ENCODE results near the gene COL4A5. TPM values are rescaled to one million over a fixed set of nuclear protein-coding genes. Genes with fewer than 3 reads are reported as not detected.
A peak's percentile ranks its signal among the peaks of the same experiment; 100 is the strongest.

Gene COL4A5
- polyA plus RNA-seq, 1 donor: 43.1 TPM

DNA sequence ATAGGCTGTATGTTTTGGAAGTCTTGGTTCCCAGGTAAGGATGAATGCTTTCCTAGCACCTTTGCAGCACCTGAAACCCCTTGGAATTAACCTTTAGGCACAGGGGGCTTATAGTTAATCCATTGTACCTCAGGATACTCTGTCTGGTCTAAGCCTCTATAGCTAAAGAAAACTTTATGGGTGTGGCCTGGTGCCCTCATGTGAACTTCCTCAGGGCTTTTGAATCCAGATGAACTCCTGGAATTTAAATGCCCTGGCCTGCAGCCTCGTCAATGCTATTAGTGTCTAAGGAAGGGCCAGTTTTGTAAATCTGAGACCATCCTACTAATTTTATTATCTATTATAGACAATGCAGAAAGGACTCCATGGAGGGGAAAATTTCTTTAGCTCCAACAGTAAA, 262.9 kb downstream of the COL4A5 start:
- Histone ChIP-seq H3K4me1 (ENCODE audit: control insufficient read depth, insufficient read depth, low read length) (no peaks in the 10 kb centered on the region), H3K27ac (ENCODE audit: low read length) (no peak overlapping the region), H3K4me3 (ENCODE audit: low read length) (no peak overlapping the region), H3K9me3 (ENCODE audit: control insufficient read depth, low read depth, low read length) (no peaks in the 10 kb centered on the region), H3K36me3 (ENCODE audit: control insufficient read depth, insufficient read depth, low read length) (no peaks in the 10 kb centered on the region), H3K27me3 (ENCODE audit: control insufficient read depth, insufficient read depth, low read length) (no peaks in the 10 kb centered on the region)
- DNase-seq: no peak
- no CpG with 5 or more reads among the region's 1 CpG for WGBS (ENCODE audit: insufficient coverage, low lambda C conversion rate)

DNA sequence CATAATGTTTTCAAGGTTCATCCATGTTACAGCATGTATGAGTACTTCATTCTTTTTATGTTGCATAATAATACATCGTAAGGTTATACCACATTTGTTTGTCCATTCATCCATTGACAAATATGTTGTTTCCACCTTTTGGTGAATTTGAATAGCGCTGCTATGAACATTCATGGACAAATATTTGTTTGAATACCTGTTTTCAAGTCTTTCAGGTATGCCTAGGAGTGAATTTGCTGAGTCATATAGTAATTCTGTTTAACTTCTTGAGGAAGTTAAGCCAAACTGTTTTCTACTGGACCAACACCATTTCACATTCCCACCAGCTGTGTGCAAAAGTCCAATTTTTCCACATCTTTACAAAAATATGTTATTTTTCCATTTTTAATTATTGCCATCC, 265.2 kb downstream of the COL4A5 start:
- H3K4me3 ChIP-seq (ENCODE audit: low read length): no peak overlapping the region
- H3K4me1 ChIP-seq (ENCODE audit: control insufficient read depth, insufficient read depth, low read length): no peaks in the 10 kb centered on the region
- no peak for DNase-seq
- no peak overlapping the region for H3K27ac ChIP-seq (ENCODE audit: low read length)
- no peaks in the 10 kb centered on the region for H3K36me3 ChIP-seq (ENCODE audit: control insufficient read depth, insufficient read depth, low read length)
- H3K9me3 ChIP-seq (ENCODE audit: control insufficient read depth, low read depth, low read length): no peaks in the 10 kb centered on the region
- H3K27me3 ChIP-seq (ENCODE audit: control insufficient read depth, insufficient read depth, low read length): no peaks in the 10 kb centered on the region
- no CpG with 5 or more reads among the region's 2 CpGs for WGBS (ENCODE audit: insufficient coverage, low lambda C conversion rate)

DNA sequence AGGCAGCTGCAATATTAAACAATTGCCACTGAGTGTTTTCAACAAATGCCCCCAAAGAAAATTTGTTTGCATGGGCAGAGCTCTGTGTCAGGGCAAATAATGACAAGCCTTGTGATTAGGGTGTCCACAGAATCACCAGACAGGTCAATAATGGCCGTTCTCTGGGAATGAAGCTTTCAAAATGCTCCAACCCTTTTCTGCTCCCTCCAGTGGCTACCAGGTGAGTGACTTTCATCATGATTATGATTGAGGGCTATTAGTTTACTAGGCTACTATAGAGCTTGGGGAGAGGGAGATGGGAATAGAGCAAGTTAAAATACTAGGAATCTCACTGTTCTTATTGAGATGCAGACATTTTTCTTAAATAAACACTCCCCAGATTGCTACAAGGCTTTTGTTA, 273.2 kb downstream of the COL4A5 start:
- no peak overlapping the region for H3K4me3 ChIP-seq (ENCODE audit: low read length)
- H3K27me3 ChIP-seq (ENCODE audit: control insufficient read depth, insufficient read depth, low read length): no peaks in the 10 kb centered on the region
- no peaks in the 10 kb centered on the region for H3K36me3 ChIP-seq (ENCODE audit: control insufficient read depth, insufficient read depth, low read length)
- no CpG with 5 or more reads among the region's 1 CpG for WGBS (ENCODE audit: insufficient coverage, low lambda C conversion rate)
- no peak overlapping the region for H3K27ac ChIP-seq (ENCODE audit: low read length)
- DNase-seq: no peak
- no peaks in the 10 kb centered on the region for H3K9me3 ChIP-seq (ENCODE audit: control insufficient read depth, low read depth, low read length)
- no peaks in the 10 kb centered on the region for H3K4me1 ChIP-seq (ENCODE audit: control insufficient read depth, insufficient read depth, low read length)

DNA sequence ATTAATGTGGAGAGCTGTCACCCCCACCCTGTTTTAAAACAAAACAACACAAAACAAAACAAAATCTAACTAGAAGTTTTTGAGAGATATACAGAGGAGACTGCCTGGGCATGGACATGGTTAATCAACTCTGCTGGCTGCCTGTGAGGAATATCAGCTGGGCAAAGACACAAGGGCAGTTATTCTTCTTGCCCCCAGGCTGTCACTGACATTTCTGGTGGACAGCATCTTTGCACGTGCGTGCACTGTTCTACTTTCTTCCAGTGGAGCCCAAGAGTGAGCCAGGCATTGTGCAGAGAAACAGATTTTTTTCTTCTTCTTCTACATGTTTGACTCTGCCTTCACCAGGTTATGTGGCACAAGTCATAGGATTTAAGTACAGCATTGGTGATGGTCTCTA, 282.9 kb downstream of the COL4A5 start:
- Histone ChIP-seq H3K27ac (ENCODE audit: low read length) (no peak overlapping the region), H3K27me3 (ENCODE audit: control insufficient read depth, insufficient read depth, low read length) (no peaks in the 10 kb centered on the region), H3K9me3 (ENCODE audit: control insufficient read depth, low read depth, low read length) (no peaks in the 10 kb centered on the region), H3K36me3 (ENCODE audit: control insufficient read depth, insufficient read depth, low read length) (no peaks in the 10 kb centered on the region), H3K4me3 (ENCODE audit: low read length) (no peak overlapping the region), H3K4me1 (ENCODE audit: control insufficient read depth, insufficient read depth, low read length) (no peaks in the 10 kb centered on the region)
- WGBS (ENCODE audit: insufficient coverage, low lambda C conversion rate): no CpG with 5 or more reads among the region's 2 CpGs
- DNase-seq: no peak

DNA sequence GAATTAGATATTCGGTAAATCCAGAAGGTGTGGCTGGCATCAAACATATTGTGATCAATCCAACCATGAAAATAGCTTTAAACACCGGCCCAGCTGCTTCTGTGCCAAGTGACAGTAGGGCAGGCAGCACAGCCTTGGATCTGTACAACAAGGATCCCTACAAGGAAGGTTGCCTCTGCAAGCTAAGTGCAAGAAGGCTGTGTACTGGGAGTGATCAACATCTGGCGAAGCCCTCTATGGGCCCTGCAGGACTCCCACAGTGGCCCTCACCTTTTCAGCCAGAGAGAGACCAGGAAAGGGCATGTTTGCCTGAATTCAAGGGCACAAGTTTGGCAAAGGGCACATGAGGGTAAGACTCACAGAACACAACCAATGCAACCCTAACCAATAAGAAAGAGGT, 287.1 kb downstream of the COL4A5 start:
- no peak for DNase-seq
- H3K4me1 ChIP-seq (ENCODE audit: control insufficient read depth, insufficient read depth, low read length): no peaks in the 10 kb centered on the region
- H3K4me3 ChIP-seq (ENCODE audit: low read length): no peak overlapping the region
- no peak overlapping the region for H3K27ac ChIP-seq (ENCODE audit: low read length)
- no peaks in the 10 kb centered on the region for H3K36me3 ChIP-seq (ENCODE audit: control insufficient read depth, insufficient read depth, low read length)
- no CpG with 5 or more reads among the region's 3 CpGs for WGBS (ENCODE audit: insufficient coverage, low lambda C conversion rate)
- H3K27me3 ChIP-seq (ENCODE audit: control insufficient read depth, insufficient read depth, low read length): peaks cover 10% of the 10 kb centered on the region
- H3K9me3 ChIP-seq (ENCODE audit: control insufficient read depth, low read depth, low read length): no peaks in the 10 kb centered on the region

DNA sequence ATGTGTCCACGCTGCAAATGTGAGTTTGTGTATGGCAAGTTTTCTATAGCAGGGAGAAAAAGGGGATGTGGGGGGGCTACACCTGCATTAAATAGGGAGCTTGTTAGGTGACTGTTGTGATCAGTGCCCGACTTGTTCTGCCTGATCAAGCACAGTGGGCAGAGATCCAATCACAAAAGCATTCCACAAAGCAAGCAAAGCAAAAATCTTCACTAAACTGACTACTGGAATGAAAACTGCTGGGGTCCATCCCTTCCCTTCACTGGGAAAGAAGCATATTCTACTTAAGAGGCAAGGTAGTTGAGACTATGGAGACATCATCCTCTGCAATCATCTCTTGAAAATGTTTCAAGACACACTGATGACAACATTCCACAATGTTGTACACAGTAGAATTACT, 291.5 kb downstream of the COL4A5 start:
- no peak overlapping the region for H3K27ac ChIP-seq (ENCODE audit: low read length)
- no peaks in the 10 kb centered on the region for H3K36me3 ChIP-seq (ENCODE audit: control insufficient read depth, insufficient read depth, low read length)
- H3K27me3 ChIP-seq (ENCODE audit: control insufficient read depth, insufficient read depth, low read length): peaks cover 42% of the 10 kb centered on the region
- no peak overlapping the region for H3K4me3 ChIP-seq (ENCODE audit: low read length)
- peaks cover 4% of the 10 kb centered on the region for H3K9me3 ChIP-seq (ENCODE audit: control insufficient read depth, low read depth, low read length)
- no peak for DNase-seq
- H3K4me1 ChIP-seq (ENCODE audit: control insufficient read depth, insufficient read depth, low read length): no peaks in the 10 kb centered on the region
- WGBS (ENCODE audit: insufficient coverage, low lambda C conversion rate): no CpG with 5 or more reads among the region's 2 CpGs

DNA sequence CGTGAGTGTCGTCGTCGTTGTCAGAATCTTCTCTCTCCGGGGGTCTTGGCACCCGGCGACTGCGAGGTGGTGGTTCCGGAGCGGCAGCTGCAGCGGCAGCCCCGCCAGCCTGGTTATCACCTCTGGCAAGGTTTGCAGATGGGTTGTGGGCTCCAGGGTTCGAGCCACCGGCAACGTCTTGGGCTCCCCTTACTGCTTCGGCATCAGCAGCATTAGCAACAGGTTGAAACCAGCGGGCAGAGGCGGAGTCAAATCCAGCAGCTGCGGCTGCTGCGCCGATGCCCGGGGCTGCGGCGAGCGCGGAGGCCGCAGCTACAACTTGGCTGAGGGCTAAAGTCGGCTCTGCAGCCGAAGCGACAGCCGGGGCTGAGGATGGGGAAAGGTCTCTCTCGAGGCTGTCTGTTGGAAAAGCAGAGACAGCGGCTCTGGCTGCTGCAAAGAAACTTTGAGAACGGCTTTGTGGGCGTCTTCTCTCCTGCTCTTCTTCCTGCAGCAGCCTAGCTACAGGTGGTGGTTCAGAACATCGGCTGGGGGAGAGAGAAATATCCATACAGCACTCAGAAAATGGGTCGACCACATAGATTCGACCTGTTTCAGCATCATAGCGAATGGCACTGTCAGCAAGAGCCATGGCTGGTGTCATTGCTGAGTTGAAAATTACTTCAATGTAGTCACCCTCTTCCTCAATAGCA, 293.1 kb downstream of the COL4A5 start:
- Histone ChIP-seq H3K36me3 (ENCODE audit: control insufficient read depth, insufficient read depth, low read length) (no peaks in the 10 kb centered on the region), H3K27ac (ENCODE audit: low read length) (no peak overlapping the region), H3K4me3 (ENCODE audit: low read length) (no peak overlapping the region), H3K9me3 (ENCODE audit: control insufficient read depth, low read depth, low read length) (peaks cover 4% of the 10 kb centered on the region), H3K4me1 (ENCODE audit: control insufficient read depth, insufficient read depth, low read length) (peaks cover 2% of the 10 kb centered on the region), H3K27me3 (ENCODE audit: control insufficient read depth, insufficient read depth, low read length) (peaks cover 57% of the 10 kb centered on the region)
- DNase-seq: peak in 1 of 2 donors; percentile 1
- WGBS (ENCODE audit: insufficient coverage, low lambda C conversion rate): no CpG with 5 or more reads among the region's 39 CpGs

DNA sequence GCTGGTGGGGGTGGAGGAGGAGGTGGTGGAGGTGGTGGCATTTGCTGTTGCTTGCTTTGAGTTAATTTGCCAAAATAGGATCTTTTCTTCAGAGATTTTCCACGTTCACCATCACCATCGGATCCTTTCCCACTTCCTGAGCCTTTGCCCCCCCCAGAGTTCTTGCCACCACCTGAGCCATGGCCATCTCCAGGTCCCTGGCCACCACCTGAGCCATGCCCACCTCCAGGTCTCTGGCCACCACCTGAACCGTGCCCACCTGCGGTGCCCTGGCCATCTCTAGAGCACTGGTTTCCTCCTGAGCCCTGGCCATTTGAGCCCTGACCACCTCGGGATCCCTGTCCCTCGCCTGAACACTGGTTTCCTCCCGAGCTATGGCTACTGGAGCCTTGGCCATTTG, 294.8 kb downstream of the COL4A5 start:
- peaks cover 4% of the 10 kb centered on the region for H3K9me3 ChIP-seq (ENCODE audit: control insufficient read depth, low read depth, low read length)
- no CpG with 5 or more reads among the region's 7 CpGs for WGBS (ENCODE audit: insufficient coverage, low lambda C conversion rate)
- H3K27me3 ChIP-seq (ENCODE audit: control insufficient read depth, insufficient read depth, low read length): peaks cover 66% of the 10 kb centered on the region
- no peak for DNase-seq
- peaks cover 2% of the 10 kb centered on the region for H3K4me1 ChIP-seq (ENCODE audit: control insufficient read depth, insufficient read depth, low read length)
- H3K36me3 ChIP-seq (ENCODE audit: control insufficient read depth, insufficient read depth, low read length): no peaks in the 10 kb centered on the region
- H3K4me3 ChIP-seq (ENCODE audit: low read length): no peak overlapping the region
- H3K27ac ChIP-seq (ENCODE audit: low read length): no peak overlapping the region

DNA sequence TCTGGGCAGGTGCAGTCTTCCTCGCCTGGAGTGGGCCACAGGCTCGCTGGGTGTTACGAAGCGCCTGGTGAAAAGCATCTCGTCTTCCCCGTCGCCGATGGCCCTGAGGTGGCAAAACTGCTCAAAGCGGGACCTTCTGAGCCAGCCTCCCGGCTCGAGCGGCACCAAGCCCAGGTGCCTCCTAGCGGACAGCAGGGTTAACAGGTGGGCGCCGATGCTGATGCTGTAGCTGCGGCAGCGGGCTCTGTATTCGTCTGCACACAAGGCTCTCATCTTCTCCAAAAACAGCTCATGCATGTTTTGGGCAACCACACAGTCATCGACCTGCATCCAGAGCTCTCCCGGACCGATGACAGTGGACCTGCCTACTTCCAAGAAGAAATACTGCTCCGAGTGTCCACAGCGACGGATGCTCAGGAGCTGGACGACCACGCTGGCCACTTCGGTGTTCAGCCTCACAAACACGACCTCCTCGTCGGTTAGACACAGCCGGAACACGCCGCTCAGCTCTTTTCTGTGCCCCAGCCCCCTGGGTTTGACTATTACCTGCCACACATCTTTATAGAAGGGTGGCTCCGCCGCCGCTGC, 295.5 kb downstream of the COL4A5 start:
- H3K36me3 ChIP-seq (ENCODE audit: control insufficient read depth, insufficient read depth, low read length): no peaks in the 10 kb centered on the region
- peaks cover 4% of the 10 kb centered on the region for H3K9me3 ChIP-seq (ENCODE audit: control insufficient read depth, low read depth, low read length)
- H3K4me1 ChIP-seq (ENCODE audit: control insufficient read depth, insufficient read depth, low read length): peaks cover 2% of the 10 kb centered on the region
- H3K27ac ChIP-seq (ENCODE audit: low read length): no peak overlapping the region
- WGBS (ENCODE audit: insufficient coverage, low lambda C conversion rate): no CpG with 5 or more reads among the region's 36 CpGs
- DNase-seq: peak in 1 of 2 donors; percentile 2
- H3K27me3 ChIP-seq (ENCODE audit: control insufficient read depth, insufficient read depth, low read length): peaks cover 66% of the 10 kb centered on the region
- H3K4me3 ChIP-seq (ENCODE audit: low read length): no peak overlapping the region

DNA sequence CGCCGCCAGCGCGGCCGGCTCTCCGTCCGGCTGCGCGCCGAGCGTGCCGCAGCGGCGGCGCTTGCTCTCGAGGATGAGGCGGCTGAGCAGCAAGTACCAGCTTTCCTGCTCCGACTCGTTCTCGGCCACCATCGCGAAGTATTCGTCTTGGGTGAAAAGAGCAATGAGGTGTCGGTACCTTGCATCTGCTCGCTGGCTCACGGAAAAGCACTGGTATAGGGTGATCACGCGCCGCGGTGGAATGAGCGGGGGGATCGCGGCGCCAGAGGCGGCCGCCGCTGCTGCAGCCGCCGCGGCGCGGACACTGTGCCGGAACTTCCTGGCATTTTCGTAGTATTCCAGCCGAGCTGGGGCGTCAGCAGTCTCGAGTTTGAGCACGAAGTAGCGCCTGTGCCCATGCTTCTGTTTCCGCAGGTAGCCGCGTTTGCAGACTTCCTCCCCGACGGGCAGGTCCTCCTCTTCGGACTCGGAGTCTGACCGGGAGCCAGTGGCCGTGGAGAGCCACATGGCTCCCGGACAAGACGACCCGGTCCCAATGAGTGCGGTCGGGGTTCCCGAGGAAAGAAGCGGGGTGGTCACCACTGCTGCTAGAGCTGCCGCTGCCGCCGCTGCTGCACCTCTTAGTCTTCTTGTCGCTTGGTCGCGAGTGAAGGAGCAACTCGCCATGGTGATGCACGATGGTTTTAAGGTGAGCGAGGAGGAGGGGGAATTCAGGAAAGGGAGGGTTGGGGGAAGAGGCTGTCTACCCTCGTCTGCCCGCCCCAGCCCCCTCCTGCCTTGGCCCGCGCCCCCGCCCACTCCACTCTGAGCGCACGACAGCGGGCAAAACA, 296.3 kb downstream of the COL4A5 start:
- no peaks in the 10 kb centered on the region for H3K36me3 ChIP-seq (ENCODE audit: control insufficient read depth, insufficient read depth, low read length)
- peak overlapping the region; percentile 31 for H3K4me3 ChIP-seq (ENCODE audit: low read length)
- no peak overlapping the region for H3K27ac ChIP-seq (ENCODE audit: low read length)
- peaks cover 63% of the 10 kb centered on the region for H3K27me3 ChIP-seq (ENCODE audit: control insufficient read depth, insufficient read depth, low read length)
- no CpG with 5 or more reads among the region's 82 CpGs for WGBS (ENCODE audit: insufficient coverage, low lambda C conversion rate)
- H3K4me1 ChIP-seq (ENCODE audit: control insufficient read depth, insufficient read depth, low read length): peaks cover 2% of the 10 kb centered on the region
- peak in 1 of 2 donors; percentile 14 for DNase-seq
- peaks cover 4% of the 10 kb centered on the region for H3K9me3 ChIP-seq (ENCODE audit: control insufficient read depth, low read depth, low read length)
